Stimulated activated CD8-positive, alpha-beta memory T cell treated with anti-CD3 and anti-CD28 coated beads, Interleukin-12 subunit alpha, Interleukin-12 subunit beta, amount 100 ng/mL, for 4 hours (primary cell): ENCODE data around the gene PGM5.
"Not testable (repeated sequence)": the region's sequence is repeated elsewhere in the genome, so short reads cannot be mapped to it uniquely, and the experiment has no call there.

Source experiments
- DNase-seq: peaks from one replicate; pipeline ENCODE4 v3.0.0-alpha.2; 2020; ENCODE audit warnings: low read depth

PGM5 gene

GRCh38 chr9:68356380-68357118, at the start of gene PGM5:
Gene PGM5, plus strand, starts transcription at chr9:68356611. Its CDS starts 517 bp downstream, at chr9:68357128.
- not testable (repeated sequence) for DNase-seq

GRCh38 chr9:68307127-68307526, 49.3 kb upstream of the PGM5 start:
- not testable (repeated sequence) for DNase-seq

GRCh38 chr9:68307654-68308053, 48.8 kb upstream of the PGM5 start:
- DNase-seq: not testable (repeated sequence)

GRCh38 chr9:68311208-68311607, 45.2 kb upstream of the PGM5 start:
- not testable (repeated sequence) for DNase-seq

GRCh38 chr9:68318209-68318608, 38.2 kb upstream of the PGM5 start:
- not testable (repeated sequence) for DNase-seq

- not testable (repeated sequence) for DNase-seq
These were observed 32.7 kb upstream of the PGM5 start for GRCh38 chr9:68323749-68324148.

GRCh38 chr9:68324518-68324917, 31.9 kb upstream of the PGM5 start:
- DNase-seq: not testable (repeated sequence)

- DNase-seq: not testable (repeated sequence)
These were observed 27.3 kb upstream of the PGM5 start for GRCh38 chr9:68329106-68329505.

GRCh38 chr9:68330531-68331173, 25.8 kb upstream of the PGM5 start:
- not testable (repeated sequence) for DNase-seq

GRCh38 chr9:68332122-68332521, 24.3 kb upstream of the PGM5 start:
- not testable (repeated sequence) for DNase-seq

GRCh38 chr9:68335935-68336334, 20.5 kb upstream of the PGM5 start:
- DNase-seq: not testable (repeated sequence)

GRCh38 chr9:68336639-68337339, 19.6 kb upstream of the PGM5 start:
- DNase-seq: not testable (repeated sequence)

GRCh38 chr9:68338000-68338399, 18.4 kb upstream of the PGM5 start:
- DNase-seq: not testable (repeated sequence)

GRCh38 chr9:68342265-68343025, 14.0 kb upstream of the PGM5 start:
- not testable (repeated sequence) for DNase-seq

- DNase-seq: not testable (repeated sequence)
These were observed 13.2 kb upstream of the PGM5 start for GRCh38 chr9:68343242-68343641.

GRCh38 chr9:68343992-68344391, 12.4 kb upstream of the PGM5 start:
- not testable (repeated sequence) for DNase-seq

- not testable (repeated sequence) for DNase-seq
These were observed 4.7 kb upstream of the PGM5 start for GRCh38 chr9:68351689-68352088.

GRCh38 chr9:68355993-68356379, 425 bp upstream of the PGM5 start:
- DNase-seq: not testable (repeated sequence)

- not testable (repeated sequence) for DNase-seq
These were observed 806 bp downstream of the PGM5 start for GRCh38 chr9:68357119-68357714.

GRCh38 chr9:68366933-68367547, 10.6 kb downstream of the PGM5 start:
- DNase-seq: not testable (repeated sequence)

- DNase-seq: not testable (repeated sequence)
These were observed 19.4 kb downstream of the PGM5 start for GRCh38 chr9:68375789-68376188.
